ENCODE data around the gene TDRD10. TPM values are rescaled to one million over a fixed set of nuclear protein-coding genes. Genes with fewer than 3 reads are reported as not detected.

The TDRD10 gene
- total and polyA plus RNA-seq, 2 experiments from 2014 or later = not detected

DNA sequence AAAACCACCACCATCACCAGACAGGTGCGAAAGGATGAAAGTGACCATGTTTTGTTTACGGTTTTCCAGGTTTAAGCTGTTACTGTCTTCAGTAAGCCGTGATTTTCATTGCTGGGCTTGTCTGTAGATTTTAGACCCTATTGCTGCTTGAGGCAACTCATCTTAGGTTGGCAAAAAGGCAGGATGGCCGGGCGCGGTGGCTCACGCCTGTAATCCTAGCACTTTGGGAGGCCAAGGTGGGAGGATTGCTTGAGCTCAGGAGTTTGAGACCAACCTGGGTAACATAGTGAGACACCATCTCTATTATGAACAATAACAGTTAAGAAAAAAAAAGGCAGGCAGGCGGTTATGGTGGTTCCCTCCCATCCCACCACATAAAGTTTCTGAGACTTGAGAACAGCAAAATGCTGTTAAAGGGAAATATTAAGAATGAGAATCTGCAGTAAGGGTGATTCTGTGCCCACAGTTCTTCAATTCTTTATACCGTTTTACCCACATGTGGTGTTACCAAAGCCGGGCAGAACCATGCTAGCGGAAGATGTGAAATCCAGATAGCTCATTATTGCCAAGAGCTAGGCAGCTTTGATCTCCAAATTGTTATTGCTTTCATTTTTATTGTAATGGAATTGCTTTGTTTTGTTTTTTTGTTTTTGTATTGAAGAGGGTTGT lies 34.5 kb upstream of the TDRD10 start:
- Histone ChIP-seq H3K9me2 (ENCODE audit: insufficient read depth) (no peaks in the 10 kb centered on the region), H3K9ac (no peak overlapping the region), H3K9me3 (ENCODE audit: low read depth) (no peaks in the 10 kb centered on the region), H2AFZ (no peak overlapping the region), H3K4me2 (ENCODE audit: unreplicated experiment) (no peak overlapping the region), H3K36me3 (ENCODE audit: low read depth) (no peaks in the 10 kb centered on the region), H3K27ac (no peak overlapping the region), H3K4me3 (no peak overlapping the region), H3K79me2 (ENCODE audit: insufficient read depth) (no peaks in the 10 kb centered on the region), H4K20me1 (ENCODE audit: insufficient read depth) (no peaks in the 10 kb centered on the region), H3K4me1 (ENCODE audit: insufficient read depth) (peaks cover 12% of the 10 kb centered on the region), H3K27me3 (replicated peaks; ENCODE audit: insufficient read depth) (no peaks in the 10 kb centered on the region), H3F3A (ENCODE audit: insufficient read depth) (peaks cover 11% of the 10 kb centered on the region)
- in situ Hi-C loops (cut with MboI) = no loop called here
- DNase-seq = no peak
- WGBS, 2 experiments (ENCODE audit: low coverage in 1 of 2, low lambda C conversion rate in 2 of 2, missing lambda C conversion rate in 2 of 2) = 93% methylated on average over 11 of the region's 11 CpGs
- TF ChIP-seq EZH2phosphoT487 (IDR thresholded peaks at IDR 0.05; ENCODE audit: insufficient read depth, low read depth) (no peak), EZH2 (IDR thresholded peaks at IDR 0.05; ENCODE audit: insufficient read depth, poor library complexity, severe bottlenecking) (no peak)

DNA sequence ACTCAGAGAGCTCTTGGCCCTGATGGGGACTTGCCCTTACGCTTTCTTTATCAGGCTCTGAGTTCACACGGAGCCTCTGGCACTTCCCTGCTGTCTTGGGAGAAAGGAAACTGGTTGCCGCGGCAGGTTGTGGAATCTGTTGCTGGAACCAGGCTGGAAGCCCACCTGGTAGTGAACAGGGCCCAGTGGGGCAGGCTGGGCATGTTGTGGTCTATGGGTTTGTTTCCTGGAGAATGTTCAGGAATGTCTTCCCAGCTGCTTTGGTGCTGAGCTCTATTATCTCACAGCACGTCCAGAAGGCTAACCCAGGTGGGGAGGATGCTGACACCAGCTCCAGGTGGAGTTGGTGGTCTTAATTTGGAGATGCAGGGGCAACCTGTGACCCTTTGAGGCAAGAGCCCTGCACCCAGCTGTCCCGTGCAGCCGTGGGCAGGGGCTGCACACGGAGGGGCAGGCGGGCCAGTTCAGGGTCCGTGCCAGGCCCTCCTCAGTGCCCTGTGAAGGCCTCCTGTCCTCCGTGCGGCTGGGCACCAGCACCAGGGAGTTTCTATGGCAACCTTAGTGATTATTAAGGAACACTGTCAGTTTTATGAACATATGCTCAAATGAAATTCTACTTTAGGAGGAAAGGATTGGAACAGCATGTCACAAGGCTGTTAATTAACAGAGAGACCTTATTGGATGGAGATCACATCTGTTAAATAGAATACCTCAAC lies 33.3 kb upstream of the TDRD10 start:
- Histone ChIP-seq H3K4me3 (no peak overlapping the region), H3F3A (ENCODE audit: insufficient read depth) (peaks cover under 1% of the 10 kb centered on the region; the same call in 1 of the 2 replicates), H3K79me2 (ENCODE audit: insufficient read depth) (no peaks in the 10 kb centered on the region), H3K36me3 (ENCODE audit: low read depth) (no peaks in the 10 kb centered on the region), H3K9me3 (ENCODE audit: low read depth) (no peaks in the 10 kb centered on the region), H3K4me2 (ENCODE audit: unreplicated experiment) (no peak overlapping the region), H4K20me1 (ENCODE audit: insufficient read depth) (no peaks in the 10 kb centered on the region), H3K27ac (no peak overlapping the region), H3K9ac (no peak overlapping the region), H3K4me1 (ENCODE audit: insufficient read depth) (peaks cover 2% of the 10 kb centered on the region), H3K9me2 (ENCODE audit: insufficient read depth) (no peaks in the 10 kb centered on the region), H2AFZ (no peak overlapping the region), H3K27me3 (replicated peaks; ENCODE audit: insufficient read depth) (no peaks in the 10 kb centered on the region)
- in situ Hi-C loops (cut with MboI) = no loop called here
- no peak for DNase-seq
- 57 to 65% methylated on average over 12 of the region's 12 CpGs for whole genome bisulfite sequencing, 2 experiments (ENCODE audit: low coverage in 1 of 2, low lambda C conversion rate in 2 of 2, missing lambda C conversion rate in 2 of 2)
- no peak for TF ChIP-seq EZH2phosphoT487 (IDR thresholded peaks at IDR 0.05; ENCODE audit: insufficient read depth, low read depth)
- TF ChIP-seq EZH2 (IDR thresholded peaks at IDR 0.05; ENCODE audit: insufficient read depth, poor library complexity, severe bottlenecking) = no peak

GRCh38 chr1:154469844-154470560 lies 32.0 kb upstream of the TDRD10 start:
- peaks cover 9% of the 10 kb centered on the region; the same call in 1 of the 2 replicates for H3K4me1 ChIP-seq (ENCODE audit: insufficient read depth)
- H2AFZ ChIP-seq = no peak overlapping the region
- H3K4me2 ChIP-seq (ENCODE audit: unreplicated experiment) = no peak overlapping the region
- DNase-seq = no peak
- no peaks in the 10 kb centered on the region for H3K36me3 ChIP-seq (ENCODE audit: low read depth)
- H3K4me3 ChIP-seq = no peak overlapping the region
- no peaks in the 10 kb centered on the region for H3F3A ChIP-seq (ENCODE audit: insufficient read depth)
- 90 to 95% methylated on average over 10 of the region's 10 CpGs for WGBS, 2 experiments (ENCODE audit: low coverage in 1 of 2, low lambda C conversion rate in 2 of 2, missing lambda C conversion rate in 2 of 2)
- in situ Hi-C loops (cut with MboI) = no loop called here
- H3K79me2 ChIP-seq (ENCODE audit: insufficient read depth) = no peaks in the 10 kb centered on the region
- no peaks in the 10 kb centered on the region for H3K27me3 ChIP-seq (replicated peaks; ENCODE audit: insufficient read depth)
- H3K9me2 ChIP-seq (ENCODE audit: insufficient read depth) = no peaks in the 10 kb centered on the region
- H3K27ac ChIP-seq = no peak overlapping the region
- H3K9me3 ChIP-seq (ENCODE audit: low read depth) = no peaks in the 10 kb centered on the region
- H3K9ac ChIP-seq = no peak overlapping the region
- no peak for TF ChIP-seq EZH2 (IDR thresholded peaks at IDR 0.05; ENCODE audit: insufficient read depth, poor library complexity, severe bottlenecking)
- TF ChIP-seq EZH2phosphoT487 (IDR thresholded peaks at IDR 0.05; ENCODE audit: insufficient read depth, low read depth) = no peak
- H4K20me1 ChIP-seq (ENCODE audit: insufficient read depth) = no peaks in the 10 kb centered on the region

- peaks cover 9% of the 10 kb centered on the region; the same call in 1 of the 2 replicates for H3K4me1 ChIP-seq (ENCODE audit: insufficient read depth)
- in situ Hi-C loops (cut with MboI) = no loop called here
- H3K9ac ChIP-seq = no peak overlapping the region
- no peak overlapping the region for H3K4me3 ChIP-seq
- H3K4me2 ChIP-seq (ENCODE audit: unreplicated experiment) = no peak overlapping the region
- WGBS, 2 experiments (ENCODE audit: low coverage in 1 of 2, low lambda C conversion rate in 2 of 2, missing lambda C conversion rate in 2 of 2) = 96 to 97% methylated on average over 2 of the region's 2 CpGs
- no peak overlapping the region for H3K27ac ChIP-seq
- H3K9me3 ChIP-seq (ENCODE audit: low read depth) = no peaks in the 10 kb centered on the region
- H3F3A ChIP-seq (ENCODE audit: insufficient read depth) = no peaks in the 10 kb centered on the region
- TF ChIP-seq EZH2phosphoT487 (IDR thresholded peaks at IDR 0.05; ENCODE audit: insufficient read depth, low read depth) = no peak
- no peak for TF ChIP-seq EZH2 (IDR thresholded peaks at IDR 0.05; ENCODE audit: insufficient read depth, poor library complexity, severe bottlenecking)
- DNase-seq = no peak
- H3K79me2 ChIP-seq (ENCODE audit: insufficient read depth) = no peaks in the 10 kb centered on the region
- no peaks in the 10 kb centered on the region for H3K36me3 ChIP-seq (ENCODE audit: low read depth)
- no peak overlapping the region for H2AFZ ChIP-seq
- H3K9me2 ChIP-seq (ENCODE audit: insufficient read depth) = no peaks in the 10 kb centered on the region
- H4K20me1 ChIP-seq (ENCODE audit: insufficient read depth) = no peaks in the 10 kb centered on the region
- H3K27me3 ChIP-seq (replicated peaks; ENCODE audit: insufficient read depth) = no peaks in the 10 kb centered on the region
These were observed 30.7 kb upstream of the TDRD10 start for GRCh38 chr1:154471304-154471703.

Data from GM23248 (cell line).